Measurements from ENCODE around the gene ARHGEF16.

Gene ARHGEF16

GRCh38 chr1:3423245-3423829 is 31.1 kb upstream of the ARHGEF16 start:
- DNase-seq, result no peak

- DNase-seq, result no peak
These were observed 30.4 kb upstream of the ARHGEF16 start for GRCh38 chr1:3423896-3424611.

- DNase-seq, result no peak
These were observed 28.8 kb upstream of the ARHGEF16 start for GRCh38 chr1:3425486-3426215.

GRCh38 chr1:3426956-3427535 is 27.4 kb upstream of the ARHGEF16 start:
- no peak for DNase-seq

- no peak for DNase-seq
These were observed 26.5 kb upstream of the ARHGEF16 start for GRCh38 chr1:3427711-3428704.

GRCh38 chr1:3428899-3429298 is 25.6 kb upstream of the ARHGEF16 start:
- no peak for DNase-seq

- no peak for DNase-seq
These were observed 25.1 kb upstream of the ARHGEF16 start for GRCh38 chr1:3429320-3429719.

- no peak for DNase-seq
These were observed 24.7 kb upstream of the ARHGEF16 start for GRCh38 chr1:3429766-3430165.

- no peak for DNase-seq
These were observed 24.1 kb upstream of the ARHGEF16 start for GRCh38 chr1:3430406-3430805.

GRCh38 chr1:3430820-3431219 is 23.6 kb upstream of the ARHGEF16 start:
- no peak for DNase-seq

GRCh38 chr1:3431266-3431665 is 23.2 kb upstream of the ARHGEF16 start:
- no peak for DNase-seq

GRCh38 chr1:3431686-3432085 is 22.8 kb upstream of the ARHGEF16 start:
- no peak for DNase-seq

- DNase-seq, result no peak
These were observed 22.2 kb upstream of the ARHGEF16 start for GRCh38 chr1:3432306-3432705.

GRCh38 chr1:3433076-3433475 is 21.4 kb upstream of the ARHGEF16 start:
- DNase-seq, result no peak

- DNase-seq, result no peak
These were observed 20.7 kb upstream of the ARHGEF16 start for GRCh38 chr1:3433596-3434320.

GRCh38 chr1:3434406-3435110 is 19.9 kb upstream of the ARHGEF16 start:
- no peak for DNase-seq

GRCh38 chr1:3435666-3436065 is 18.8 kb upstream of the ARHGEF16 start:
- DNase-seq, result no peak

- DNase-seq, result no peak
These were observed 18.0 kb upstream of the ARHGEF16 start for GRCh38 chr1:3436451-3436850.

- DNase-seq, result no peak
These were observed 17.6 kb upstream of the ARHGEF16 start for GRCh38 chr1:3436901-3437300.

GRCh38 chr1:3438661-3439180 is 15.7 kb upstream of the ARHGEF16 start:
- no peak for DNase-seq

Measured in kidney glomerular epithelial cell (primary cell).